GM19099 (cell line): ENCODE data around the gene NAB2.

Experiments
- POLR2A ChIP-seq: IDR thresholded peaks from 3 replicates; pipeline ENCODE4 v1.6.1; 2011; ENCODE audit warnings: low read depth; ENCODE audit not compliant: insufficient read length; ENCODE audit errors: extremely low read depth

NAB2 gene

GRCh38 chr12:57089271-57090245 is 644 bp downstream of the NAB2 start:
- TF ChIP-seq POLR2A, result peak; percentile 18

DNA sequence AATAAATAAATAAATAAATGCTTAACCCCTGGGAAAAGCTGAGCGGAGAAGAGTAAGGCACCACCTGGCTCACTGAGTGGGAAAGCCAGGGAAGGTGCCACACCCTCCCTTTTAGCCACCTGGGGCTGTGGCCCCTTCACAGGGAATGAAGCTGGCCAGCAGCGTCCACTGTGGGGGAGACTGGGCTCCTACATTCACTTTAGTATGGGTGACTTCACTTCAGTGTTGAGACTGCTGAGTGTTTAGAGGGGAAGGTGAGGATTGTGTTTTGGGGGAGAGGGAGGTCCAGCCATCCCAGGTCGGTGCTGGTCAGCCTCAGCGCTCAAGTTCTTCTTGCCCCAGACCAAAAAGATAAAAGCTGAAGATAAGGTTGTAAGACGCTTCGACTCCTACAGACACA is 1.6 kb downstream of the NAB2 start:
- no peak for TF ChIP-seq POLR2A

GRCh38 chr12:57090924-57091637 is 2.2 kb downstream of the NAB2 start:
- TF ChIP-seq POLR2A, result no peak

DNA sequence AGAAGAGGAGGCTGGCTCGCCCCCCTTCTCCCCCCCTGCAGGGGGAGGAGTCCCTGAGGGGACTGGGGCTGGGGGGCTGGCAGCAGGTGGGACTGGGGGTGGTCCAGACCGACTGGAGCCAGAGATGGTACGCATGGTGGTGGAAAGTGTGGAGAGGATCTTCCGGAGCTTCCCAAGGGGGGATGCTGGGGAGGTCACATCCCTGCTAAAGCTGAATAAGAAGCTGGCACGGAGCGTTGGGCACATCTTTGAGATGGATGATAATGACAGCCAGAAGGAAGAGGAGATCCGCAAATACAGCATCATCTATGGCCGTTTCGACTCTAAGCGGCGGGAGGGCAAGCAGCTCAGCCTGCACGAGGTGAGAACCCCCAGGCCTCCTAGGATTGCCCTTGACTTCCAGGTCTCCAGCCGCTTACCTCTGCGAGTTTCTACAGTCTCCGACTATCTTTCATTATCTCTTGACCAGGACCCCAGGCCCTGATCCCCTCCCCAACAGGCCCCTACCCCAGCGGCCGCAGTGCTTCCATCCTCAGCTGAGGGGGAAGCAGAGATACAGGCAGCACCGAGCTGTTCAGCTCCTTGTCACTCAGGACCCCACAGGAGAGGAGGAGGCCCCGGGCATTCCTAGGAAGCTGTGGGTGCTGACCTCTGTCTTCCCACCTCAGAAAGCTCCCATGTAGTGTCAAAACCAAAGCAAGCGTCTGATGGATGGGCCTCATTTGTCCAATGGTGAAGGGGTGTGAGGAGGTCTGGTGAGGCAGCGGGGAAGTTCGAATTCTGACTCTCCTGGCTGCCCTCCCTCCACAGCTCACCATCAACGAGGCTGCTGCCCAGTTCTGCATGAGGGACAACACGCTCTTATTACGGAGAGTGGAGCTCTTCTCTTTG is 3.0 kb downstream of the NAB2 start:
- no peak for TF ChIP-seq POLR2A

DNA sequence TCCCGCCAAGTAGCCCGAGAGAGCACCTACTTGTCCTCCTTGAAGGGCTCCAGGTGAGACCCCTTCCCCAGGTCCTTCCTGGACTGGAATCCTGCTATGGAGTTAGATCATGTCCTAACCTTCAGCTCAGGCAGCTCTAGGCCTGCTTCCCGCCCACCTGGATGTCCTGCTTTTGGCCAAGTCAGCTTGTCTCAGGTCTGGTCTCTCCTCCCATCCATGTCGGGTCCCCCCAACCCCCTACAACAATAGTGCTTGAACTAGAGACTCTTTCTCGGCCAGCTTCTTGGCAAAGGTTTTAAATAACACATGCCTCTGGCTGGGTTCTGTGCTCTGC is 3.6 kb downstream of the NAB2 start:
- TF ChIP-seq POLR2A, result no peak

DNA sequence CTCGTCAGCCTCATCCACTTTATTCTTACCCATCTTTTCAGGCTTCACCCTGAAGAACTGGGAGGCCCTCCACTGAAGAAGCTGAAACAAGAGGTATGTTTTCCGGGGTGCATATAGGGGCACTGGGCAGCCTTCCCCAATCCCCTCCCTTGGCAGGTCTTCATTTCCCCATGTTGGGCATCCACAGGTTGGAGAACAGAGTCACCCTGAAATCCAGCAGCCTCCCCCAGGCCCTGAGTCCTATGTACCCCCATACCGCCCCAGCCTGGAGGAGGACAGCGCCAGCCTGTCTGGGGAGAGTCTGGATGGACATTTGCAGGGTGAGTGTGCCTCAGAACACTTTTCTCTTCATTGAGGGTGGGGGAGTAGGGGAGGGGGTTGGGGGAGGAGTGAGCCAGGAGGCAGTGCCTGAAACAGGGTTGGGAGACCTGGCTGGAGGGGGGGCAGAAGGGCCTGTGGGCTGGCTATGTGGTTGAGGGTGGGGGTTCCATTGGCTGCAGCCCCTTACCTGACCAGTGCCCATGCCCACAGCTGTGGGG is 4.0 kb downstream of the NAB2 start:
- no peak for TF ChIP-seq POLR2A

GRCh38 chr12:57093415-57094207 is 4.7 kb downstream of the NAB2 start:
- peak; percentile 53 for TF ChIP-seq POLR2A

- TF ChIP-seq POLR2A, result peak; percentile 38
Measured at GRCh38 chr12:57094208-57095160, 5.6 kb downstream of the NAB2 start.

GRCh38 chr12:57095440-57095839 is 6.5 kb downstream of the NAB2 start:
- no peak for TF ChIP-seq POLR2A

DNA sequence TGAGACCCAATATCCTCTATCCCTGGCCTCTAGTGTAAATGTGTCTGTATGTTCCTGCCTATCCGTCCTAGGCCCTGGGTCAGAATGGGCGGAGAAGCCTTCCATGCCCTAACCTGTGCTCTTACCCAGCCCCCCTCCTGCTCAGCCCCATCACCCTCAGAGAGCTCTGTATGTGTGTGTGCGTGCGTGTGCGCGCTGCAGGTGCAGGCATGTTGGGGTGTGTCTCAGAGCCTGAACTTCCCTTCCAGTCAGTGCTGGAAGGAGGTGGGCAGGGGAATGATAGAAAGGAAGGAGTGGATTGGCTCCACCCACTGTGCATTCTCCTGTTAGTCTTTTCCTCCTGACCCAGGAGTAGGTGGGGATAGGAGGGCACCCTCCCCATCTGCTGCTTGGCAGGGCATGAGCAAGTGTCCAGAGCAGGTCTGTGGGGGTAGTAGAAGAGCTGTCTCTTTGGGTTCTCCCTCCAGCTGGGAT is 7.2 kb downstream of the NAB2 start:
- TF ChIP-seq POLR2A, result no peak

DNA sequence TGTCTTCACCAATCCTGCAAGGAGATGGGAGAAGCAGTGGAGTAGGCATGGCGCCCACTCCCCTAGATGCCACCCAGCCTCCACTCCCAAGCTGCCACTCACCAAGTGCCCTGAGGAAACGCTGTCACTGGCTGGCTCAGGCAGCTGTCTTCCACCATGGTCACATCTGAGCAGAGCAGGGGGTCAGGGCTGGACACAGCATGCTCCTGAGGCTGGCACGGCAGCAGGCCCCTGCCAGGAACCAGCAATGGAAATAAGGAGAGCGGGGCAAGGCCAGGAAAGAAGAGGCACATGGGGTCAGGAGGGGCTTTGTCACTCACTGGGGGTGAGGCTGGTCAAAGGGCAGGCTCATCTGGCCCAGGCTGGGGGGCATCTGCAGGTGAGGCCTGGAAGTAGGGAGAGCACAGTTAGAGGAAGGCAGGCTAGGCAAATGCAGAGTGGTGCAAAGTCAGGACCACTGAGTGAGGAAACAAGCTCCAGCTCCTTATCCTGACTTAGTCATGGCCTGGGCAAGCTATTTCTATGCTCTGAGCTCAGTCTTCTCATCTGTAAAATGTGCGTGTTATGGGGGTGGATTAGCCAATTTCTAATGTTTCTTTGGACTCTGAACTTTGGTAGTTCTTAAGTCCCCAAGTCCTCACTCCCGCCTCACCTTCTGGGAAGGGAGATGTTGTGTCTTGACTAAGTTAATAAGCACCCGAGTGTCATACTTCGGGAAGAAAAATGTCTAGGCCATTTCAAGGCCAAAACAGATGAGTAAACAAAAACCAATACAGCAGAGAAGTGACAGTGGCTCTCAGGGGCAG is 8.0 kb downstream of the NAB2 start:
- TF ChIP-seq POLR2A, result no peak

DNA sequence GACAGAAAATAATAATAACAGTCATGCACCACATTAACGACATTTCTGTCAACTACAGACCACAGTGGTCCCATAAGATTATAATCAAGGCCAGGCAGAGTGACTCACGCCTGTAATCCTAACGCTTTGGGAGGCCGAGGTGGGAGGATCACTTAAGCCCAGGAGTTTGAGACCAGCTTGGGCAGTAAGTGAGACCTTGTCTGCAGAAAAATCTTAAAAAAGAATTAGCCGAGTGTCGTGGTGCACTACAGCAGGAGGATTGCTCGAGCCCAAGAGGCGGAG is 8.6 kb downstream of the NAB2 start:
- no peak for TF ChIP-seq POLR2A
